ES-I3 (cell line): ENCODE data around the gene VPS41.

Experiments
- H3K36me3 ChIP-seq: 2 replicates; pipeline ENCODE4 v1.6.1; 2013; ENCODE audit warnings: mild to moderate bottlenecking, low read length, control low read depth, moderate library complexity; ENCODE audit not compliant: insufficient read depth
- H3K4me1 ChIP-seq: 2 replicates; pipeline ENCODE4 v1.6.1; 2013; ENCODE audit warnings: mild to moderate bottlenecking, control low read depth, low read length; ENCODE audit not compliant: insufficient read depth
- H3K9ac ChIP-seq: 2 replicates; pipeline ENCODE4 v1.6.1; 2013; ENCODE audit warnings: low read depth, mild to moderate bottlenecking, low read length, moderate library complexity
- H3K9me3 ChIP-seq: 2 replicates; pipeline ENCODE4 v1.6.1; 2013; ENCODE audit warnings: mild to moderate bottlenecking, low read length, moderate library complexity; ENCODE audit not compliant: control insufficient read depth, insufficient read depth

Gene VPS41

DNA sequence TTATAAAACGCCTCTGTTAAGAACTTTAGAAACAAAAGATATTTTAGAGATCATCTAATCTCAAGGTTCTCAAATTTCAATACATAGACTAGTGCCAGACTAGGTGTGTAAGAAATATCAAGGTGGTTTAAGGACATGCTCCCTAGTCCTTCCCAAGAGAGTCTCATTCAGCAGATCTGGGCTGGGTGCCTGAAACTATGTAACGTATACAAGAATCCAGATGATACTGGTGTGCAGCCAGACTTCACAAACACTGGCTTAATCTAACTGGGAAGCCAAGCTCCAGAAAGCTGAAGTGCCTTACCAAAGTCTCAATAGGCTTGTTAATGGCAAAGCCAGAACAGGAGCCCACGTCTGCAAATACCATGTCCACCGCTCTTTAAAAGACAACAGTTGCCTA, 172.9 kb downstream of the VPS41 start:
- H3K36me3 ChIP-seq, result no peaks in the 10 kb centered on the region; the same call in 1 of the 2 replicates
- H3K9me3 ChIP-seq, result no peaks in the 10 kb centered on the region
- H3K4me1 ChIP-seq, result no peaks in the 10 kb centered on the region
- no peak overlapping the region for H3K9ac ChIP-seq

DNA sequence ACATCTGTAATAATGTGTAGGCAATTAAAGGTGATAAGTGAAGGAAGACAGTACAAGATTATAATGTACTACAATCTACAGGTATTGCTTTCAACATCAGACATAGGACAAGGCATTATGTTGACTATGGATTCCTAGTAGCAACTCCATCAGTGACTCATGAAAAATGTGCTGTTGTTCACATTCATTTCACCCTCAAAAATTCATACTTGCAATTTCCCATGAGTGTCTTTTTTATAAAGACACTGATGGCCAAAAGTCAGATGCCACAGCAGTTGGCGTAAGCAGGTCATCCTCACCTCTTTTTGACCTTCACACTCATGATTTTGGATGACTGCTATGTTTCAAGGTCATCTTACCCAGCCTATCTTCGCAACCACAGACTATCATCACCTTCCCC, 177.8 kb downstream of the VPS41 start:
- no peaks in the 10 kb centered on the region; the same call in 1 of the 2 replicates for H3K4me1 ChIP-seq
- H3K9me3 ChIP-seq, result no peaks in the 10 kb centered on the region
- H3K9ac ChIP-seq, result no peak overlapping the region
- no peaks in the 10 kb centered on the region for H3K36me3 ChIP-seq

DNA sequence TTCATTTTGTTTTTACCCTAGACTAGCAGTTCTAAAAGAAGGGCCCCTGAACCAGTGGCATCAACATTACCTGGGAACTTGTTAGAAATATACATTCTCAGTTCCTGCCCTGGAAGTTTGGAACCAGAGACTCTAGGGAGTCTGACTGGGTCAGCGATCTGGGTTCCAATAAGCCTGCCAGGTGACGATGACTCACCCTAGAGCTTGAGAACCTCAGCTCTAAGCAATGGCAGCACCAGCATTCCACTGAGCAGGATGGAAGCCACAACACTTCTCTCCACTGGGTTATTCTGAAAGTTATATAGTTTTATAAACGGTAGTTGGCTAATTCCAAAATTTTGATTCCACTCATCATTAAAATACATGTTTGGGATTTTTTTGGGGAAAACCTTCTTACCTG, 180.8 kb downstream of the VPS41 start:
- peaks cover 3% of the 10 kb centered on the region for H3K36me3 ChIP-seq
- H3K4me1 ChIP-seq, result no peaks in the 10 kb centered on the region; the same call in 1 of the 2 replicates
- no peaks in the 10 kb centered on the region for H3K9me3 ChIP-seq
- no peak overlapping the region for H3K9ac ChIP-seq

DNA sequence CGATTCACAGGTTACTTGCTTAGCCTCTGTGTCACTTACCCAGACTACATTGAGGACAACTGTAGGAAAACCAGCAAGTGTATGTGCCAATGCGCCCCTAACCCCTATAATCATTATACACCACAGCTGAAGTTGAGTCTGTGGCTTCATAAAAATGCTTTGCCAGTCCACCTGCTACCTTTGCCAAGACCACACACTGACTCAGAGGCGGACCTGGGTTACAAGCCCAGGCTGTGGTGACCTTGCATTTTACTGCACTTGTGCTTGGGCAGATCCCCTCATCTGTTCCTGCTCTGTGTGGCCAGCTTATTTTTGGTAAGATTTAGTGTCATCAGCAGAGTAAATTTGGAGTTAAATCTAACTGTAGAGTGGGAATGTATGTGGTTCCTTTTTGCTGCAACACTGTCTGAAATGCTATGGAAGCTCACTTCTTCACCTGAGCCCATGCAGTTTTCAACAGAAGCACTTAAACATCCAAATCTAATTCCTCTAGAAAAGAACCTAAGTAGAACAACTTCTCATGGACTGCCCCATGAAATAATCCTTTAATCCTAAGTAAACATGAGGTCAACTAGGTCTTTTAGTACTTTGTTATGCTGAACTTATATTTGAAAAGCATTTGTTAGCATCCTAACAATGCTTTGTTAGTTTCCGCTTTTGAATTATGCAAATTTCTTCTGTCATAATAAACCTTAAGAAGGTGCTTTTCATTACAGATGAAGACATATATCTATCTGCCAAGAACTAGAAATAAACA, 181.6 kb downstream of the VPS41 start:
- H3K9me3 ChIP-seq, result no peaks in the 10 kb centered on the region
- no peaks in the 10 kb centered on the region; the same call in 1 of the 2 replicates for H3K4me1 ChIP-seq
- peaks cover 3% of the 10 kb centered on the region for H3K36me3 ChIP-seq
- no peak overlapping the region for H3K9ac ChIP-seq

DNA sequence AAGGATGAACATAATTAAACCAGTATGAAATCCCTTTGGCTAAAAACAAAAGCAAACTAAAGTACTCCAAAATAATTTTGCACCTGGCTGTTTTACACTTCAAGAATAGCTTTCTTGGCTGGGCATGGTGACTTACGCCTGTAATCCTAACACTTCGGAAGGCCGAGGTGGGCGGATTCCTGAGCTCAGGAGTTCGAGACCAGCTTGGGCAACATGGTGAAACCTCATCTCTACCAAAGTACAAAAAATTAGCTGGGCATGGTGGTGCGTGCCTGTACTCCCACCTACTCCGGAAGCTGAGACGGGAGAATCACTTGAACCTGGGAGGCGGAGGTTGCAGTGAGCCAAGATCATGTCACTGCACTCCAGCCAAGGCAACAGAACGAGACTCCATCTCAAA, 185.7 kb downstream of the VPS41 start:
- Histone ChIP-seq H3K36me3 (peaks cover 3% of the 10 kb centered on the region), H3K9me3 (no peaks in the 10 kb centered on the region), H3K4me1 (no peaks in the 10 kb centered on the region; the same call in 1 of the 2 replicates), H3K9ac (no peak overlapping the region)

DNA sequence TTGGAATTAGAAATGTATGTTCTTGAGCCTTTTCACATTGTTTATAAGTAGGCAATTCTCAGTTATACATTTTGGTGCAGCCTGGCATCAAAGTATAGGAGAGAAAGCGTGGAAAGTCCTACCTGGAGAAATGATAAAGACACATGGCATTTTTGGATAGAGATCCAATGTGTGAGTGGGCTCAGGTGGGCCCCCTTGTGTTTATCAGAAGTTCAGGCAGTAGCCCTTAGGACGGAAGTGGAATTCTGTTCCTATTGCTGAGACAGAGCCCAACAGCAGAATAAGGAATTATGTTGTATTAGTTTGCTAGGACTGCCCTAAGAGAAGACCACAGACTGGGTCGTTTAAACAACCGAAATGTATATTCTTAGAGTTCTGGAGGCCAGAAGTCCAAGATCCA, 192.6 kb downstream of the VPS41 start:
- Histone ChIP-seq H3K9ac (no peak overlapping the region), H3K4me1 (no peaks in the 10 kb centered on the region), H3K9me3 (no peaks in the 10 kb centered on the region), H3K36me3 (no peaks in the 10 kb centered on the region)

DNA sequence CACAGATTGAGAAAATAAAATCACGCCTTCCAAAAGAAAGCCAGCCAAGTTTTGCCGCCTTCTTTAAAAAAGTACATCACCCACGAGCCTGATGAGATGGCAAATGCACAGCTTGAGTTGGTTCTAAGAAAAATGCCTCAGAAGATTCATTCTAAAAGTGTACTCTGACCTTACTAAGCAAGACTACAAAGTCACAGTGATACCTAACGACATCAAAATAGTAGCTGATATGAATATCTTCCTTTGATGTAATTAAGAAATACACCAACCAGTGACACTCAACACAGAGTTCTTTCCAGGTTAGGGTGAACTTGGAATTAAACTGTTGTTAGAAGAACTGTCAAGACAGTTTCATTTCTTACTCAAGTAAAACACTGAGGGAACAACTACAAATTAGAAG, 199.9 kb downstream of the VPS41 start:
- H3K9me3 ChIP-seq, result 0 out of 2 replicates have a peak, but pooled peaks cover 2% of the 10 kb centered on the region
- H3K4me1 ChIP-seq, result no peaks in the 10 kb centered on the region
- no peak overlapping the region for H3K9ac ChIP-seq
- no peaks in the 10 kb centered on the region for H3K36me3 ChIP-seq

DNA sequence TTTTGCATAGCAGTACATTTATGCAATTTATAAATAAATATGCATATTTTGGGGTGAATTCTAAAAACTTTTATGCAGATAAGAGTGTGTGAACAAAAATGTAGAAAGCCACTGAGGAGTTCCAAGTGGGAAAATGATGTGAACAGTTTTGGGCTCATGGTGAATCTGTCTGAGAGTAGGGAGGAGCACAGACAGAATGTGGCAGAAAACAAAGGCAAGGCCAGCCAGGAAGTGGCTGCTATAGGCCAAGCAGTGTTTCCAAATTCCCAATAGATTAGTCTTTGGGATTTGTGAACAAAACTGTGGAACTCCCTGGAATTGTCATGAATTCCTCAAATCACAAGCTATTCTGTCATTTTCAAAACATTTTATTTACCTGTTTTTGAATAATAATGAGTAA, 204.2 kb downstream of the VPS41 start:
- Histone ChIP-seq H3K36me3 (no peaks in the 10 kb centered on the region), H3K9ac (no peak overlapping the region), H3K9me3 (0 out of 2 replicates have a peak, but pooled peaks cover 2% of the 10 kb centered on the region)

DNA sequence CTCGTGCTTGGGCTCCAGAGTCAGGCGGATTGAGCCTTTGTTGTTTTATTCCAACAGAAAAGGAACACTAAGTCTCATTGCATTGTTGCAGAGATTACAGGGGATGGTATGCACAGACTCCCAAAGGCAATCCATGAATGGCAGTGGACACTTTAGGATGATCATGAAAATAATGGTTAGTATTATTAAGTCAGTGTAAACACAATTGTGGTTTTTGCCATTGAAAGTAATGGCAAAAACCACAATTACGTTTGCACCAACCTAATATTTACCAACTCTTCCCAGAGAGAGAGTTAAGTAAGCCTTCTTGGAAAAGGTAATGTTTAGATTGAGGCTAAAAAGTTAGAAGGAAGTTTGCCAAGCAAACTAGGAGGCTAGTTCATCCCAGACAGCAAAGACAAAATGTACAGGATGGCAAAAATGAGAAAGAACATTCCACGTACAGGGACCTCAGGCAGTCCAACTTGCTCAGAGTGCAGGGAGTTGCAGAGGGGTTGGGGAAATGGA, 204.9 kb downstream of the VPS41 start:
- H3K4me1 ChIP-seq, result no peaks in the 10 kb centered on the region
- H3K9me3 ChIP-seq, result 0 out of 2 replicates have a peak, but pooled peaks cover 2% of the 10 kb centered on the region
- H3K9ac ChIP-seq, result no peak overlapping the region

More for the DNA sequence above, 204.2 kb downstream of the VPS41 start:
- no peaks in the 10 kb centered on the region for H3K4me1 ChIP-seq

DNA sequence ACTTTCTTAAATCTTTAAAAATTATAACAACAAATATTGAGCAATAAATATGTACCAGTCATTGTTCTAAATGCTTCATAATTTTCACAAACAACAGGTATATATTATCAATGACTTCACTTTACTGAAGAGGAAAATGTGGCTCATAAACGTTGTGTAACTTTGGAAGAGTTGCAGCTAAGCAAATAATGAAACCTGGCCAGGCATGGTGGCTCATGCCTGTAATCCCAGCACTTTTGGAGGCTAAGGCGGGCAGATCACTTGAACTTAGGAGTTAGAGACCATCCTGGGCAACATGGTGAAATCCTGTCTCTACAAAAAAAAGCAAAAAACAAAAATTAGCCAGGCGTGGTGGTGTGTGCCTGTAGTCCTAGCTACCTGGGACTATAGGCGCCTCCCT, 205.9 kb downstream of the VPS41 start:
- H3K4me1 ChIP-seq, result no peaks in the 10 kb centered on the region
- no peaks in the 10 kb centered on the region for H3K36me3 ChIP-seq
- H3K9me3 ChIP-seq, result 0 out of 2 replicates have a peak, but pooled peaks cover 2% of the 10 kb centered on the region
- H3K9ac ChIP-seq, result no peak overlapping the region

More for the DNA sequence above, 204.9 kb downstream of the VPS41 start:
- no peaks in the 10 kb centered on the region for H3K36me3 ChIP-seq

DNA sequence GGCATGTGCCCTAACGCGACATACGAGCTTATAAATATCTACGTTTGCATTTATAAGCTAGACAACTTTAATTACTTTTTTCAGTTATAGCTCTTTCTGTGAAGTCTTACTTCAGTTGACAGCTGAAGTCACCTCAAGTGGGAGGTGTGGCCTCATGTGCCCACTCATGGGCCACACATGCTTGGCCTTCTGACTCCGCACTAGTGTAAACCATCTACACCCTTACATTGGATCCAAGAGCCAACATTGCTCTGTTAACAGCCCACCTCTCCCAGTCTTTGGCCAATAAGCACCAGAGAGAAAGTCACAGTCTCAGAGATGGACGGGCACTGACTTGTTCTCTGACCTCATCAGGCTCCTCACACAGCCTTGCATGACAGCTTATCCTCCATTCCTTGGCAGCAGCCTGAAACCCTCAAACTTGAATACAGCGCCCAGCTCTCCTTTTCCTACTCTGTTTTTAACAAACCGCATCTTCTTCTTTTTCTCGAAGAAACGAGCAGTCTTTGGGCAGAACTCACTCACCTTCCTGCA, 206.9 kb downstream of the VPS41 start:
- H3K9ac ChIP-seq, result no peak overlapping the region
- no peaks in the 10 kb centered on the region for H3K4me1 ChIP-seq
- H3K36me3 ChIP-seq, result no peaks in the 10 kb centered on the region
- H3K9me3 ChIP-seq, result no peaks in the 10 kb centered on the region

DNA sequence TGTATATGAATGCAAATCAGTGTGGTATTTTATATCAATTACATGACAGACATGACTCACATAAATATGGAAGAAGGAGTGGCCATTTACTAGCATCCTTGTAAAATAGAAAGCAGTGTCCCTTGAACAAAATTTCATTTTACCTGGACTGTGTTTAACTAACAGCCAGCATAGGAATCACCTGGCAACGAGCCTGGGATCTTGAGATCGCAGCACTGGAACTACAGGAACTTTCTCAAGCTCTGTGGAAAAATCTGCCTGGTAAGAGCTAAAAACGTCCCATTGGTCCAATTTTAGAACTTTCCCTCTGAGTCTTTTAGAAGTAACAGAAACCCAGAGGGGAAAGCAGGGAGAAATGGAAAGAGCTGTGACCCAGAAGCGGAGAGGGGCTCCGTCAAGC, 208.9 kb downstream of the VPS41 start:
- Histone ChIP-seq H3K9ac (no peak overlapping the region), H3K9me3 (no peaks in the 10 kb centered on the region), H3K4me1 (no peaks in the 10 kb centered on the region), H3K36me3 (no peaks in the 10 kb centered on the region)

DNA sequence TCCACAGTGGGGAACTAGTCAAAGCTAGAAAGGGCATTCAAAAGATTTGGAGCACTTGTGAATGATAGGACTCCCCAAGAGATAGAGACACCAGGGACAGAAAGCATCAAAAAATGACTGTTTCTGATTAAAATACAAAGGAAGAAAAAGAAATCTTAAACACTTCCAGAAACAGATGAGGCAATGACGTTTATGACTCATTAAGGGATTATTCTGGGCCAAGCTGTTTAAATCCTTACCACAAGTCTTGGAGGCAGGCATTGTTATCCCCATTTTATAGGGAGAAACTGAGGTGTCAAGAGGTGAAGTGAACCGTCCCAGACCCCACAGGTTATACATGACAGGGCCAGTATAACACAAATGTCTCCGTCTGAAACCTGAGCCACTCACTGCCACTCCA, 209.5 kb downstream of the VPS41 start:
- H3K4me1 ChIP-seq, result no peaks in the 10 kb centered on the region
- H3K9me3 ChIP-seq, result no peaks in the 10 kb centered on the region
- no peak overlapping the region for H3K9ac ChIP-seq
- H3K36me3 ChIP-seq, result no peaks in the 10 kb centered on the region

DNA sequence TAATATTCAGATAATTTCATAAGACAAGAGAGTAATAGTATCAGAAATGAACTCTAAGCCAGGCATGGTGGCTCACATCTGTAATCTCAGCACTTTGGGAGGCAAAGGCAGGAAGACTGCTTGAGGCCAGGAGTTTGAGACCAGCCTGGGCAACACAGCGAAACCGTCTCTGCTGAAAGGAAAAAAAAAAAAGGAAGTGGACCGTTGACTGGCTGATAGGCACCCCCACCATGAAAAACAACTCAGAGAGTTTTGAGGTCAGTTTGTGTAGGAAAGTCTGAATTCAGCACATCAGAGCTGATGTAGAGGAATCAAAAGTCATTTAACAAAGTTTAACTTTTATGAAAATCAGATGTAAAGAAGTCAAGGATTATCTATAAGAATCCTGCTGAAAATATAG, 214.7 kb downstream of the VPS41 start:
- H3K9ac ChIP-seq, result no peak overlapping the region
- no peaks in the 10 kb centered on the region for H3K9me3 ChIP-seq
- H3K36me3 ChIP-seq, result no peaks in the 10 kb centered on the region
- no peaks in the 10 kb centered on the region for H3K4me1 ChIP-seq

DNA sequence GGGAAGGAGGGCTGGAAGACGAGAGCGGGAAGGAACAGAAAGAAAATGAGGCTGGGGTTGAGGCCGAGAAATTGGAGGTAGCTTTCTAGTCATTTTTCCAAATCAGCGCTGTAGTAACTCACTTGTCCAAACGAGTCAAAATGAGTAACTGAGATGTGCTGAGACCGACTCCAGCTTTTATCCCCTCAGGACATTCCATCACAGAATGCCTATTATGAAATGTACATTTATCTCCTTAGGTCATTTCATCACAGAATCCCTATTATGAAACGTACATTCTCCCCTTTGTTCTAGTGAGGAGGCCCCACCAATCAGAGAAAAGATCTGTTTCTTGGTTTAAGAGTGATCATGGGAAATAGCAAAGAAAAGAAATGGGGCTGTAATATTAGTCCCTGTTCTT, 222.1 kb downstream of the VPS41 start:
- no peaks in the 10 kb centered on the region for H3K9me3 ChIP-seq
- H3K9ac ChIP-seq, result no peak overlapping the region
- no peaks in the 10 kb centered on the region for H3K4me1 ChIP-seq
- no peaks in the 10 kb centered on the region for H3K36me3 ChIP-seq
